Stimulated activated CD8-positive, alpha-beta memory T cell treated with anti-CD3 and anti-CD28 coated beads, Interleukin-4, amount 100 ng/mL, for 4 hours (primary cell): ENCODE data around the gene DYNLT4.
"Not testable (repeated sequence)": the region's sequence is repeated elsewhere in the genome, so short reads cannot be mapped to it uniquely, and the experiment has no call there.

Experiments used
- DNase-seq, 2 donors: peaks; one replicate each; pipeline ENCODE4 v3.0.0-alpha.2; 2020; ENCODE audit warnings: low read depth in 2 of 2, low spot score in 1 of 2

DYNLT4 gene

GRCh38 chr1:44766421-44766820 lies 40.7 kb downstream of the DYNLT4 start:
- not testable (repeated sequence) for DNase-seq

GRCh38 chr1:44760876-44761275 lies 46.3 kb downstream of the DYNLT4 start:
- DNase-seq = no peak

- no peak for DNase-seq
Measured at GRCh38 chr1:44759077-44759476, 48.1 kb downstream of the DYNLT4 start.

GRCh38 chr1:44757420-44757819 lies 49.7 kb downstream of the DYNLT4 start:
- DNase-seq = no peak
